Breast epithelium (tissue), 4 donors: ENCODE results near the gene RERE. TPM values are rescaled to one million over a fixed set of nuclear protein-coding genes. Genes with fewer than 3 reads are reported as not detected.

Source experiments
- DNase-seq, 2 donors: peaks; one replicate each; pipeline ENCODE4 v3.0.0-alpha.2; 2019; ENCODE audit warnings: low spot score in 2 of 2
- H3K27ac ChIP-seq, 2 donors: fragments of 200-600 bp; sonication (generic) in 1 of 2; one replicate each; pipeline ENCODE4 v1.5.1; 2016 to 2019; ENCODE audit warnings: mild to moderate bottlenecking in 1 of 2
- H3K27me3 ChIP-seq, 2 donors: fragments of 200-600 bp; sonication (generic) in 1 of 2; one replicate each; pipeline versions ENCODE4 v1.5.1 to v1.6.0; 2017 to 2019; ENCODE audit warnings: control low read depth in 1 of 2, mild to moderate bottlenecking in 1 of 2
- H3K36me3 ChIP-seq: fragments of 200-600 bp; one replicate; pipeline ENCODE4 v1.5.1; 2019
- H3K4me1 ChIP-seq, 2 donors: fragments of 200-600 bp; sonication (generic); one replicate each; pipeline ENCODE4 v1.5.1; 2016 to 2019; ENCODE audit warnings: control low read depth in 1 of 2
- H3K4me3 ChIP-seq, 3 donors: fragments of 200-600 bp; sonication (generic); 1 replicate in 2 of 3; 2 replicates in 1 of 3; pipeline ENCODE4 v1.5.1; 2016 to 2019; ENCODE audit warnings: mild to moderate bottlenecking in 3 of 3, moderate library complexity in 2 of 3
- H3K9me3 ChIP-seq, 2 donors: fragments of 200-600 bp; sonication (generic) in 1 of 2; one replicate each; pipeline ENCODE4 v1.5.1; 2016 to 2019; ENCODE audit warnings: control low read depth in 1 of 2
- CTCF ChIP-seq, 3 donors: fragments of 450-650 bp; IDR thresholded peaks; one replicate each; pipeline ENCODE4 v1.5.1; 2016 to 2017; ENCODE audit warnings: antibody characterized with exemption in 3 of 3, mild to moderate bottlenecking in 3 of 3, moderate library complexity in 3 of 3
- POLR2A ChIP-seq: fragments of 450-650 bp; IDR thresholded peaks from one replicate; pipeline ENCODE4 v1.6.1; 2016; ENCODE audit warnings: antibody characterized with exemption, mild to moderate bottlenecking, moderate library complexity
- POLR2AphosphoS5 ChIP-seq, 3 donors: sonication (generic); formaldehyde crosslinking; IDR thresholded peaks; one replicate each; pipeline ENCODE4 v1.6.1; 2017; ENCODE audit warnings: antibody characterized with exemption in 3 of 3
- intact Hi-C: fragments of 100-400 bp; cut with DNase I; formaldehyde crosslinking; loops from one replicate; pipeline ENCODE4 v1.15.1; 2023; ENCODE audit warnings: low total_unique reads
- total RNA-seq, 3 donors: library from RNA; depleted of rRNA; stranded (reverse); fragments of >200 nt; gene quantifications; one replicate each; pipeline ENCODE4 v1.1.0, GENCODE V29; 2016

Gene RERE
- total RNA-seq, 3 donors from 2014 or later = 65.8 to 166 (median 123) TPM

- peak overlapping the region; percentile 19 to 48 for H3K27ac ChIP-seq
These were observed 504.9 kb downstream of the RERE start for GRCh38 chr1:8312235-8313218.

GRCh38 chr1:8311068-8311718, 506.2 kb downstream of the RERE start:
- intact Hi-C loops = loop anchor here (5.0 to 10.0 kb wide), 2 partner anchors 294 to 326 kb away; no protein-coding TSS in a partner anchor
- DNase-seq = no peak
- TF ChIP-seq POLR2A (no peak), POLR2AphosphoS5 (IDR thresholded peaks at IDR 0.05) (no peak), CTCF (IDR thresholded peaks at IDR 0.05) (no peak)
- Histone ChIP-seq H3K4me1 (no peaks in the 10 kb centered on the region), H3K4me3 (no peak overlapping the region), H3K27me3 (no peaks in the 10 kb centered on the region), H3K36me3 (no peaks in the 10 kb centered on the region), H3K9me3 (no peaks in the 10 kb centered on the region), H3K27ac (peak overlapping the region in 1 of 2 donors; percentile 20)

More at GRCh38 chr1:8312235-8313218, 504.9 kb downstream of the RERE start:
- Histone ChIP-seq H3K36me3 (no peaks in the 10 kb centered on the region), H3K9me3 (no peaks in the 10 kb centered on the region), H3K4me1 (no peaks in the 10 kb centered on the region), H3K4me3 (no peak overlapping the region), H3K27me3 (no peaks in the 10 kb centered on the region)
- TF ChIP-seq CTCF (IDR thresholded peaks at IDR 0.05) (no peak), POLR2A (no peak), POLR2AphosphoS5 (IDR thresholded peaks at IDR 0.05) (no peak)
- no peak for DNase-seq
- intact Hi-C loops = loop anchor here (1.0 to 10.0 kb wide), 3 partner anchors 33 to 328 kb away; no protein-coding TSS in a partner anchor

- Histone ChIP-seq H3K4me1 (no peaks in the 10 kb centered on the region), H3K36me3 (no peaks in the 10 kb centered on the region), H3K27me3 (no peaks in the 10 kb centered on the region), H3K27ac (no peak overlapping the region), H3K4me3 (no peak overlapping the region), H3K9me3 (no peaks in the 10 kb centered on the region)
- intact Hi-C loops = no loop called here
- no peak for TF ChIP-seq POLR2A
- no peak for TF ChIP-seq CTCF (IDR thresholded peaks at IDR 0.05)
- no peak for TF ChIP-seq POLR2AphosphoS5 (IDR thresholded peaks at IDR 0.05)
- no peak for DNase-seq
These were observed 509.8 kb downstream of the RERE start for GRCh38 chr1:8307628-8308027.

- Histone ChIP-seq H3K4me1 (no peaks in the 10 kb centered on the region), H3K4me3 (no peak overlapping the region), H3K9me3 (no peaks in the 10 kb centered on the region), H3K36me3 (no peaks in the 10 kb centered on the region), H3K27ac (no peak overlapping the region), H3K27me3 (no peaks in the 10 kb centered on the region)
- no peak for DNase-seq
- intact Hi-C loops = no loop called here
- no peak for TF ChIP-seq POLR2A
- no peak for TF ChIP-seq POLR2AphosphoS5 (IDR thresholded peaks at IDR 0.05)
- no peak for TF ChIP-seq CTCF (IDR thresholded peaks at IDR 0.05)
These were observed 513.6 kb downstream of the RERE start for GRCh38 chr1:8303876-8304275.

- TF ChIP-seq CTCF (IDR thresholded peaks at IDR 0.05) = no peak
- no peak for TF ChIP-seq POLR2AphosphoS5 (IDR thresholded peaks at IDR 0.05)
- TF ChIP-seq POLR2A = no peak
- DNase-seq = no peak
- Histone ChIP-seq H3K4me1 (no peaks in the 10 kb centered on the region), H3K4me3 (no peak overlapping the region), H3K27ac (no peak overlapping the region), H3K36me3 (no peaks in the 10 kb centered on the region), H3K9me3 (no peaks in the 10 kb centered on the region), H3K27me3 (no peaks in the 10 kb centered on the region)
- intact Hi-C loops = no loop called here
These were observed 514.3 kb downstream of the RERE start for GRCh38 chr1:8303141-8303540.
